IMR-90 (cell line): ENCODE results near the gene ZNF768. TPM values are rescaled to one million over a fixed set of nuclear protein-coding genes. Genes with fewer than 3 reads are reported as not detected.

Experiments
- ATAC-seq: fragments of 200-7000 bp; cut with Tn5 transposase; 2 replicates; pipeline ENCODE4 v1.9.1; 2020; ENCODE audit warnings: low read depth, mild to moderate bottlenecking, moderate library complexity
- BruUV-seq: library from RNA; stranded (reverse); fragments of 400-500 nt; replicated peaks from 2 replicates; lab custom pipeline; 2021; lab: Mats Ljungman, UMichigan
- CTCF ChIA-PET: fragments of 300-600 bp; formaldehyde crosslinking; extraction: SDS; loops from one replicate; lab custom pipeline; 2021; ENCODE audit warnings: antibody characterized with exemption; lab: Yijun Ruan, JAX
- POLR2A ChIA-PET: fragments of 300-600 bp; sonication (Branson Sonifier 250); formaldehyde crosslinking; loops from one replicate; lab custom pipeline; 2022; ENCODE audit warnings: antibody characterized with exemption; ENCODE audit not compliant: unreplicated experiment; lab: Charles Lee
- DNase-seq: peaks from one replicate; pipeline ENCODE4 v3.0.0; 2013
- H2AFZ ChIP-seq: replicated peaks from 2 replicates; pipeline ENCODE3; 2013; ENCODE audit warnings: low read length, mild to moderate bottlenecking; ENCODE audit not compliant: poor library complexity
- H2AK5ac ChIP-seq: 2 replicates; pipeline ENCODE4 v1.6.1; 2013; ENCODE audit warnings: low read depth, low read length, inconsistent platforms
- H2AK9ac ChIP-seq: replicated peaks from 2 replicates; pipeline ENCODE3; 2013; ENCODE audit warnings: mild to moderate bottlenecking, low read depth, low read length, moderate library complexity; ENCODE audit not compliant: poor library complexity
- H2BK120ac ChIP-seq: 2 replicates; pipeline ENCODE4 v1.6.1; 2013; ENCODE audit warnings: low read depth, low read length, inconsistent platforms
- H2BK15ac ChIP-seq: 3 replicates; pipeline ENCODE4 v1.6.1; 2013; ENCODE audit warnings: low read depth, low read length, inconsistent platforms
- H2BK20ac ChIP-seq: 2 replicates; pipeline ENCODE4 v1.6.1; 2013; ENCODE audit warnings: low read depth, mild to moderate bottlenecking, inconsistent platforms, low read length, moderate library complexity
- H2BK5ac ChIP-seq: 2 replicates; pipeline ENCODE4 v1.6.1; 2013; ENCODE audit warnings: mild to moderate bottlenecking, low read depth, low read length, inconsistent platforms; ENCODE audit not compliant: poor library complexity, severe bottlenecking
- H3K14ac ChIP-seq: replicated peaks from 2 replicates; pipeline ENCODE4 v1.6.1; 2013; ENCODE audit warnings: low read depth, low read length, inconsistent platforms
- H3K18ac ChIP-seq: 2 replicates; pipeline ENCODE4 v1.6.1; 2013; ENCODE audit warnings: low read depth, low read length, control low read depth
- H3K23ac ChIP-seq: 2 replicates; pipeline ENCODE4 v1.6.1; 2013; ENCODE audit warnings: low read depth, low read length, inconsistent platforms
- H3K27ac ChIP-seq: 2 replicates; pipeline ENCODE4 v1.5.1; 2013; ENCODE audit warnings: mild to moderate bottlenecking, control low read depth, low read length; ENCODE audit not compliant: insufficient read depth
- H3K27me3 ChIP-seq: 2 replicates; pipeline ENCODE4 v1.6.1; 2013; ENCODE audit warnings: low read length; ENCODE audit not compliant: control insufficient read depth, insufficient read depth
- H3K36me3 ChIP-seq: 2 replicates; pipeline ENCODE4 v1.6.1; 2013; ENCODE audit warnings: low read length, mixed read lengths; ENCODE audit not compliant: control insufficient read depth, insufficient read depth
- H3K4ac ChIP-seq: 2 replicates; pipeline ENCODE4 v1.6.1; 2013; ENCODE audit warnings: low read depth, low read length, inconsistent platforms
- H3K4me1 ChIP-seq: 2 replicates; pipeline ENCODE4 v1.6.1; 2013; ENCODE audit warnings: low read length, mixed read lengths; ENCODE audit not compliant: control insufficient read depth, insufficient read depth
- H3K4me2 ChIP-seq: 2 replicates; pipeline ENCODE4 v1.6.1; 2013; ENCODE audit warnings: low read depth, mild to moderate bottlenecking, control low read depth, low read length, moderate library complexity
- H3K4me3 ChIP-seq: 2 replicates; pipeline ENCODE4 v1.5.1; 2013; ENCODE audit warnings: low read depth, mild to moderate bottlenecking, control low read depth, low read length, moderate library complexity; ENCODE audit not compliant: insufficient read depth
- H3K56ac ChIP-seq: 2 replicates; pipeline ENCODE4 v1.6.1; 2013; ENCODE audit warnings: low read length, inconsistent platforms; ENCODE audit not compliant: insufficient read depth; ENCODE audit errors: extremely low read depth
- H3K79me1 ChIP-seq, 2 experiments: 2 replicates each; pipeline ENCODE4 v1.6.1; 2013; ENCODE audit warnings: low read length in 2 of 2, inconsistent platforms in 1 of 2, low read depth in 1 of 2
- H3K9ac ChIP-seq: 2 replicates; pipeline ENCODE4 v1.6.1; 2013; ENCODE audit warnings: low read depth, low read length, control low read depth
- H3K9me1 ChIP-seq: 2 replicates; pipeline ENCODE4 v1.6.1; 2013; ENCODE audit warnings: low read length, inconsistent platforms; ENCODE audit not compliant: insufficient read depth
- H3K9me3 ChIP-seq: 2 replicates; pipeline ENCODE4 v1.6.1; 2013; ENCODE audit warnings: low read length; ENCODE audit not compliant: control insufficient read depth, insufficient read depth
- H4K20me1 ChIP-seq: 2 replicates; pipeline ENCODE4 v1.6.1; 2013; ENCODE audit warnings: low read length, inconsistent platforms; ENCODE audit not compliant: insufficient read depth
- H4K5ac ChIP-seq: 2 replicates; pipeline ENCODE4 v1.6.1; 2013; ENCODE audit warnings: mild to moderate bottlenecking, low read depth, low read length, control low read depth
- H4K8ac ChIP-seq, 2 experiments: 2 replicates each; pipeline ENCODE4 v1.6.1; 2013; ENCODE audit warnings: low read depth in 2 of 2, low read length in 2 of 2, control low read depth in 1 of 2, inconsistent platforms in 1 of 2
- H4K91ac ChIP-seq: 2 replicates; pipeline ENCODE4 v1.6.1; 2013; ENCODE audit warnings: low read depth, low read length, inconsistent platforms; ENCODE audit not compliant: insufficient read depth
- CEBPB ChIP-seq: IDR thresholded peaks from 2 replicates; pipeline ENCODE4 v1.6.1; 2012; ENCODE audit warnings: low read depth, low read length, improper control_type of control experiment
- MAFK ChIP-seq: IDR thresholded peaks from 2 replicates; pipeline ENCODE4 v1.6.1; 2012; ENCODE audit warnings: low read depth, low read length, improper control_type of control experiment
- MAZ ChIP-seq: IDR thresholded peaks from 2 replicates; pipeline ENCODE4 v1.6.1; 2012; ENCODE audit warnings: low read depth, mild to moderate bottlenecking, low read length, improper control_type of control experiment, moderate library complexity, borderline replicate concordance
- MXI1 ChIP-seq: IDR thresholded peaks from 2 replicates; pipeline ENCODE4 v1.6.1; 2012; ENCODE audit warnings: low read depth, mild to moderate bottlenecking, low read length, moderate library complexity, borderline replicate concordance
- NFE2L2 ChIP-seq: fragments of 150-350 bp; IDR thresholded peaks from 2 replicates; pipeline ENCODE4 v1.6.1; 2016; ENCODE audit warnings: low read depth, mild to moderate bottlenecking, low read length
- RAD21 ChIP-seq: IDR thresholded peaks from 2 replicates; pipeline ENCODE4 v1.6.1; 2012; ENCODE audit warnings: low read length, improper control_type of control experiment
- SMC3 ChIP-seq: fragments of 150-350 bp; IDR thresholded peaks from 2 replicates; pipeline ENCODE4 v1.6.1; 2016; ENCODE audit warnings: low read depth, mild to moderate bottlenecking, antibody characterized with exemption, low read length, moderate library complexity
- USF2 ChIP-seq: fragments of 150-350 bp; IDR thresholded peaks from 2 replicates; pipeline ENCODE4 v1.6.1; 2017; ENCODE audit warnings: mild to moderate bottlenecking, antibody characterized with exemption, low read length, low read depth
- WGBS, 2 experiments: methylation state at CpG; one replicate each; pipeline versions ENCODE4 v1.1.5 to v1.1.7; 2013; ENCODE audit warnings: missing lambda C conversion rate in 2 of 2; ENCODE audit not compliant: insufficient read length in 1 of 2; ENCODE audit errors: extremely low coverage in 2 of 2; 5-methylcytosine and 5-hydroxymethylcytosine counted together
- dilution Hi-C: fragments of 300-500 bp; cut with HindIII; formaldehyde crosslinking; loops from one replicate; pipeline ENCODE4 v1.14.3; 2018; ENCODE audit warnings: low sequenced_read_pairs; ENCODE audit not compliant: unreplicated experiment
- in situ Hi-C: fragments of 300-500 bp; cut with MboI; formaldehyde crosslinking; loops from 3 replicates; pipeline ENCODE4 v1.14.3; 2019; ENCODE audit warnings: low sequenced_read_pairs, inconsistent platforms, mixed read lengths
- intact Hi-C: fragments of 100-400 bp; cut with micrococcal nuclease; formaldehyde crosslinking; loops from 2 replicates; pipeline ENCODE4 v1.10.0; 2022
- polyA plus RNA-seq, 3 experiments: library from polyadenylated mRNA; depleted of rRNA; stranded (reverse); fragments of >200 nt; gene quantifications; 2 replicates each; pipeline ENCODE4 v1.2.3, GENCODE V29; 2012; ENCODE audit warnings: low replicate concordance in 1 of 3
- total RNA-seq: library from RNA; depleted of rRNA; stranded (reverse); fragments of >200 nt; gene quantifications from 2 replicates; pipeline ENCODE4 v1.2.3, GENCODE V29; 2012
- TF ChIP-seq, protein P1 (sequence below): fragments of 150-350 bp; IDR thresholded peaks from 2 replicates; pipeline ENCODE4 v1.6.1; 2016; ENCODE audit warnings: low read depth, mild to moderate bottlenecking, low read length, moderate library complexity, borderline replicate concordance

ZNF768 gene
- total and polyA plus RNA-seq, 2 of the 4 experiments (the other 2 are of a cell fraction) = 9.3 to 22.1 TPM

GRCh38 chr16:30494709-30495108, 31.7 kb downstream of the ZNF768 start:
- no peaks in the 10 kb centered on the region for H3K79me1 ChIP-seq
- H4K5ac ChIP-seq = no peak overlapping the region
- no peak overlapping the region for H2BK20ac ChIP-seq
- 55% methylated on average over 5 of the region's 12 CpGs; no CpG with 5 or more reads in 1 of the 2 experiments for WGBS, 2 experiments
- no peak overlapping the region for H4K91ac ChIP-seq
- H2BK120ac ChIP-seq = no peak overlapping the region
- BruUV-seq = no TSS peak
- peaks cover 3% of the 10 kb centered on the region; the same call in 1 of the 2 replicates for H3K9me1 ChIP-seq
- DNase-seq (no peak), ATAC-seq (no peak)
- no peak overlapping the region for H3K4ac ChIP-seq
- no peak for TF ChIP-seq NFE2L2
- no peak for TF ChIP-seq MAFK
- no peak for TF ChIP-seq USF2
- TF ChIP-seq MXI1 = no peak
- TF ChIP-seq, protein P1, sequence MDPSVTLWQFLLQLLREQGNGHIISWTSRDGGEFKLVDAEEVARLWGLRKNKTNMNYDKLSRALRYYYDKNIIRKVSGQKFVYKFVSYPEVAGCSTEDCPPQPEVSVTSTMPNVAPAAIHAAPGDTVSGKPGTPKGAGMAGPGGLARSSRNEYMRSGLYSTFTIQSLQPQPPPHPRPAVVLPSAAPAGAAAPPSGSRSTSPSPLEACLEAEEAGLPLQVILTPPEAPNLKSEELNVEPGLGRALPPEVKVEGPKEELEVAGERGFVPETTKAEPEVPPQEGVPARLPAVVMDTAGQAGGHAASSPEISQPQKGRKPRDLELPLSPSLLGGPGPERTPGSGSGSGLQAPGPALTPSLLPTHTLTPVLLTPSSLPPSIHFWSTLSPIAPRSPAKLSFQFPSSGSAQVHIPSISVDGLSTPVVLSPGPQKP = no peak
- no peak for TF ChIP-seq RAD21
- no peak for TF ChIP-seq MAZ
- no peak for TF ChIP-seq CEBPB
- TF ChIP-seq SMC3 = no peak
- in situ Hi-C loops (no loop called here), intact Hi-C loops (no loop called here), dilution Hi-C loops (no loop called here)
- no peak overlapping the region for H3K4me3 ChIP-seq
- peaks cover 3% of the 10 kb centered on the region; the same call in 1 of the 2 replicates for H3K4me1 ChIP-seq
- no peak overlapping the region for H2AK9ac ChIP-seq
- H3K9ac ChIP-seq = no peak overlapping the region
- no peak overlapping the region for H3K18ac ChIP-seq
- no peak overlapping the region for H3K27ac ChIP-seq
- no peak overlapping the region for H2AK5ac ChIP-seq
- no peak overlapping the region for H3K4me2 ChIP-seq
- H4K8ac ChIP-seq = no peak overlapping the region
- H3K36me3 ChIP-seq = no peaks in the 10 kb centered on the region
- no peak overlapping the region for H2AFZ ChIP-seq
- ChIA-PET POLR2A (no interaction called here), CTCF (no interaction called here)
- no peaks in the 10 kb centered on the region for H4K20me1 ChIP-seq
- H3K56ac ChIP-seq = no peak overlapping the region
- no peak overlapping the region for H3K14ac ChIP-seq
- H3K23ac ChIP-seq = no peak overlapping the region
- H2BK15ac ChIP-seq = no peak overlapping the region
- no peaks in the 10 kb centered on the region for H3K9me3 ChIP-seq
- no peak overlapping the region for H2BK5ac ChIP-seq
- H3K27me3 ChIP-seq = peaks cover 9% of the 10 kb centered on the region
